A549 treated with GW870086 at 1 μM for 4 hours (cell line): ENCODE data around the gene PTCSC3. TPM values are rescaled to one million over a fixed set of nuclear protein-coding genes. Genes with fewer than 3 reads are reported as not detected.

Experiments used
- total RNA-seq: library from RNA; stranded (reverse); fragments of 200-300 nt; extraction: Qiagen RNA extraction; gene quantifications from 5 replicates; pipeline ENCODE4 v1.2.3, GENCODE V29; 2022; ENCODE audit warnings: low read depth

Gene PTCSC3
- total RNA-seq: not detected in 5 replicates

GRCh38 chr14:36176524-36176923 is at the start of gene PTCSC3:
Gene PTCSC3 (minus strand): TSS chr14:36176722.

Other genes starting within 250 kb of the PTCSC3 start
- 14.0 to 17.1 TPM (median 16.1 TPM) in 5 replicates for gene MBIP, start 143.9 kb upstream of the PTCSC3 start, total RNA-seq